Glomerular endothelial cell (primary cell): ENCODE data around the gene NCOA7. TPM values are rescaled to one million over a fixed set of nuclear protein-coding genes. Genes with fewer than 3 reads are reported as not detected.
"Not testable (repeated sequence)": the region's sequence is repeated elsewhere in the genome, so short reads cannot be mapped to it uniquely, and the experiment has no call there.

Experiments used
- DNase-seq: peaks from one replicate; pipeline ENCODE4 v3.0.0-alpha.2; 2011; ENCODE audit warnings: low read depth, low spot score; ENCODE audit errors: extremely low read depth
- total RNA-seq: library from RNA; depleted of rRNA; stranded (reverse); fragments of >200 nt; gene quantifications from 2 replicates; pipeline ENCODE4 v1.2.3, GENCODE V29; 2015

The NCOA7 gene
- total RNA-seq, 1 donor from 2014 or later, result 66.8 TPM

DNA sequence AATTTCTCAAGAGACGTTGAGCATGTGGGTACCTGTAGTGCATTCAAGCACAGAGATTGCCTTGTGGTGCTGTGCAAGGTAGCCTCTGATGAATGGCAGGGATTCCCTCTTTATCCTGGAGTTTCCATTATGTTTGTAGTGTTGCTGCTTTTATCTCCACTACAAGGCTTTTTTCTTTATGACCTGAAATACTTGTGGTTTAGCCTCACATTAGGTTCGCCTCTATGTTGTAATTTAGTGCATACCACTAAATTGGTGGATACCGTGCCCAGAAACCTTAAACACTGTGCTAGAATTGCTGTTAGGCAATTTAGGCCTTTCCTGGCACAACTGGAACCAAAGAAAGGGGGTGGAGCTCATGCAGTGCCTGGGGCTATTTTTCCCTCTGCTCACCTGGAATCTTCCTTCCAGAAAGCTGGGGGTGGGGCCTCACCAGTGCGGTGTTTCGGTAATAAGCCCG is 76.8 kb downstream of the NCOA7 start:
- DNase-seq, result no peak

DNA sequence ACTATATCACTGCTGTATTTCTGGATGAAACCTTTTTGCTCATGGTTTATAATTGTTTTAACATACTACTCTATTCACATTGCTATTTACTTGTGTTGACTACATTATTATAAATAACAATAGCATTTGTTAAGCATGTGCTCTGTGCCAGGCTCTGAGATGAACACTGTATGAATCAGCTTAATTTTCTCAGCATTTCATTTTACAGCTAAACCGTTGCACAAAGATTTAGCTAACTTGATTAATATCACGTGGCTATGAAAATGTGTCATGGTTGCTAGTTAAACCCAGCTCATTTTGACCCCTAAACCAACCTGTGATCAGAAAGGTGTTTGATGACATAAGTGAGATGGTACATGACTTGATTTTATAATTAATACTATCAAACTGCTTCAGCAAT is 77.5 kb downstream of the NCOA7 start:
- DNase-seq, result no peak

- no peak for DNase-seq
Observed at GRCh38 chr6:125868678-125869395, 78.1 kb downstream of the NCOA7 start.

DNA sequence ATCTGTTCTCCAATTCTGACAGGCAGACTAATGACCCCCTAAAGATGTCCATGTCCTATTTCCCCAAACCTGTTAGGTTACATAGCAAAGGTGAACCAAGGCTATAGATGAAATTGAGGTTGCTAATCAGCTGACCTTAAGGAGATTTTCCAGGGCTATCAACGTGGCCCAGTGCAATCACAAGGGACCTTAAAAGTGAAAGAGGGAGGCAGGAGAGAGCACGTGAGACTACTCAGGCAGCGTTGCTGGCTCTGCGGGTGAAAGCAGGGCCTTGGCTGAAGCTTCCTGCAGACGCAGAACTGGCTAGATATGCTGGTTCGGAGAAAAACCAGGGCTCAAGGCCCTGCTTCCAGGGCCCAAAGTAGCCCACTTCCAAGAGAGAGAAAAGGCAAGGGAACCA is 78.7 kb downstream of the NCOA7 start:
- no peak for DNase-seq

DNA sequence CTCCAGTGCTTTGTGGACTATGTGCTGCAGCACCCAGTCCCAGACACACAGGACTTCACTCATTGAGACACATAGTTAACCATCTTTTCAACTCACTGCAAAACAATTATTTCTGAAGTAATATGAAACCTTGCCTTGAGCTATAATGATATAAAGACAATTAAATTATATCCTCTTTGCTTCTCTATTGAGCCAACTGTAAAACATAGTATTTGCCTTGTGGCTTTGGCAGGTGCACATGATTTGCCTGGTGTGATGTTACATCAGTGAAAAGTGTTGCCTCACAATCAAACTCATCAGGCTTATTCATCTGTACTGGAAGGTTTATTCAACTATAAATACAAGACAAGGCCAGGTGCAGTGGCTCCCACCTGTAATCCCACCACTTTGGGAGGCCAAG is 80.6 kb downstream of the NCOA7 start:
- no peak for DNase-seq

DNA sequence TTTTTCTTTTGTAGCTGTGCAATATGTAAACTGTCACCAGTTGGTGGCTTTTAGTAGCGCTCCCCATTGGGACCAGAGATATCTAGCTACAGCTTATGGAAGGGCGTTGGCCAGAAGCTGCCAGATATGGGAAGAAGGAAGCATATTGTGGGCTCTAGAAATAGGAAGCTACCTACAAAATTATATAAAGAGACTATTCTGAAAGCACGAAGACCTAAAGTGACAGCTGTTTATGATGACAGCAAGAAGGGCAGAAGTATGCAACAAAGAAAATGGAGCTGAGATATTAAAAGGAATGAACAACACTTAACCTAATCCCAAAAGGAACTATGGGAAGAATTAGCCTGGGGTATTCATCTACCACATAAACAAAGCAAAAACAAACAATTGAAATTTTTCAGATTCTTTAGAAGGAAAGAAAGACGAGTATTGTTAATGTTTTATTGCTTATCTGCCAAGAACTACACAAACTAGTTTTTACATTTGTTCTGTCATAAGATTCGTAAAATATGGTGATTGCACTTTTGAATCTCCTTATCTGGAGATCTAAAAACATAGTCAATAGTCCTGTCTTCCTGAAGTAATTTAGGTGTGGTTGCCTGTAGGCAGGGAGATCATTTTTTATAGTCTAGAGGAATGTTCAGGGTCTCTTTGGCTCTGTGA is 81.6 kb downstream of the NCOA7 start:
- no peak for DNase-seq

DNA sequence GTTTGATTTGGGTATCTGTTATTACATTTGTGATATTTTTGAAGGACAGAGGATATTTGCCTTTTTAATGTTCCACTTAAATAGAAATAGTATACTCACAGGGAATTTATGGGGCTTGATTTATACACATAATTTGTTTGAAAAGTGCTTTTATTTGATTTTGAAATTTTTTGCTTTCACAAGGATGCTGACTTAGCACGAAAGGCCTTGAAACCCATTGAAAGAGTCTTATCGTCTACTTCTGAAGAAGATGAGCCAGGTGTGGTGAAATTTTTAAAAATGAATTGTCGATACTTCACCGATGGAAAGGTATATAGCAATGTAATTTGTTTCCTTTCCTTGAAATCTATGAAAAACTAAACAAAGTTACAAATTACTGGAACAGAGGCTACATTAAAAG is 91.5 kb downstream of the NCOA7 start:
- DNase-seq, result no peak

GRCh38 chr6:125884634-125885371 is 94.0 kb downstream of the NCOA7 start:
- DNase-seq, result no peak

DNA sequence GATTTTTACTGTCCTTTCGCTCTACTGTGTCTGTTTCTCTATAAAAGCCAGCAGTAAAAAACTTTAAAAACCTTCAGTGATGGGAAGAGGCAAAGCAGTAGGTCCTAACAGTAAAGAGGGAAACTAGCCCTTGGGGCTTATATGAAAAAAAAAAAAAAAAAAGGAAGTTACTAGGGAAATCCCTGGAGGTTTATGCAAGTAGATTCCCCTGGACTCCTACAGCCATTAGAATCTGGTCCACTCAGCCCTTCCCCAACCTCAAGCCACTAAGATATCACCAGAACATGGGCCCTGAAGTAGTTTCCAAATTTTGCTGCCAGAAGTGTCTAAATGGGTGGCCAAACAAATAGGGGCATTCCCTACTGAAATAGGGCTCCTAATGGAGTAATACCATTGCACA is 95.3 kb downstream of the NCOA7 start:
- DNase-seq, result no peak

GRCh38 chr6:125886914-125887313 is 96.2 kb downstream of the NCOA7 start:
- no peak for DNase-seq

DNA sequence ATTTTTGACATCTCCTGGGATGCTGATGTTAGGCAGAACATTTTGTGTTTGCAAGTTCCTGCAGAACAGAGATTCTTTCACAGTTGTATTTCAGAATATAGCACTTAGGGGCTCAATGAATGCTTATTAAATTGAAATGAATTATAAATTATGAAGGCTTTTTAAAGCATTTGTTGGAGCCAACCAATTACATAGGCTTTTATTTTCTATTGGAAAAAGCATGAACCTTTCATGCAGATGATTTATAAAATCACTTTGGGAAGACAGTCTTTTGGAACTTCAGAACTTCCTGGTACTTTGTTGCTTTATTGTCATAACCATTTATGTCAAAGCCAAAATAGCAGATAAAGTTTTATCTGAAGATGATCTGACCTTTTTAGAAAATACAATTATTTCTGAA is 96.6 kb downstream of the NCOA7 start:
- no peak for DNase-seq

- peak; percentile 39 for DNase-seq
Observed at GRCh38 chr6:125888989-125889656, 98.4 kb downstream of the NCOA7 start.

- no peak for DNase-seq
Observed at GRCh38 chr6:125899726-125900182, 109.0 kb downstream of the NCOA7 start.

GRCh38 chr6:125904871-125905270 is 114.1 kb downstream of the NCOA7 start:
- no peak for DNase-seq

GRCh38 chr6:125906158-125906998 is 115.6 kb downstream of the NCOA7 start:
- no peak for DNase-seq

- DNase-seq, result no peak
Observed at GRCh38 chr6:125910527-125910926, 119.8 kb downstream of the NCOA7 start.

GRCh38 chr6:125911051-125911451 is 120.3 kb downstream of the NCOA7 start:
- DNase-seq, result not testable (repeated sequence)

DNA sequence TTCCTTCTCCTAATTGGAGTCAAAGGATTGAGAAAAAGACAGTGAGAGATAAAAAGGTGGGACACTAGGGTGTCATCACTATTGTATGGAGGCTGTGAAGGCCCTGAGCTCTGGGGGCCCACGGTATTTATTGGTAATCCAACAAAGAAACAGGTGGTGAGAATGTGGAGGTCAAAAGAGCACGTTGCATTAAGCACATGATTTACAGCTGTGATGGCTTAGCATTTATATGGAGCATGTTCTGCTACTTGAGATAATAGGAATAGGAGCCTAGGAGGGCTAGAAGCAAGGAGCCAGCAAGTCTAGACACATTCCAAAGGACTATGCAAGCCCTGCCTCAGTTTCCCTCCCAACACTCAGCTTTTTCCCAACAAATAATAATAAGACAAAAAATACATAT is 121.7 kb downstream of the NCOA7 start:
- DNase-seq, result not testable (repeated sequence)

- no peak for DNase-seq
Observed at GRCh38 chr6:125913145-125913544, 122.4 kb downstream of the NCOA7 start.

- DNase-seq, result no peak
Observed at GRCh38 chr6:125913864-125914351, 123.1 kb downstream of the NCOA7 start.
